Left kidney (tissue), 2 donors: ENCODE data around the gene FAM187B. TPM values are rescaled to one million over a fixed set of nuclear protein-coding genes. Genes with fewer than 3 reads are reported as not detected.

Experiments
- DNase-seq: peaks from one replicate; pipeline ENCODE4 v3.0.0-alpha.2; 2013
- polyA plus RNA-seq: library from polyadenylated mRNA; unstranded; fragments of 120-200 nt; gene quantifications from one replicate; pipeline ENCODE4 v1.2.1, GENCODE V29; 2013; ENCODE audit not compliant: insufficient read length

Gene FAM187B
- polyA plus RNA-seq, 1 donor, result not detected

GRCh38 chr19:35178701-35179100 is 49.8 kb downstream of the FAM187B start:
- no peak for DNase-seq

GRCh38 chr19:35177377-35178274 is 50.9 kb downstream of the FAM187B start:
- no peak for DNase-seq

GRCh38 chr19:35176181-35176570 is 52.4 kb downstream of the FAM187B start:
- no peak for DNase-seq

Other genes starting within 250 kb of the FAM187B start
- gene GRAMD1A, start 228.4 kb downstream of the FAM187B start, polyA plus RNA-seq, result 62.1 TPM
- gene SCN1B, start 198.3 kb downstream of the FAM187B start, polyA plus RNA-seq, result 0.96 TPM
- gene HPN, start 187.0 kb downstream of the FAM187B start, polyA plus RNA-seq, result 89.0 TPM
- 18.6 TPM for gene FXYD3, start 112.9 kb downstream of the FAM187B start, polyA plus RNA-seq
- gene LGI4, start 93.7 kb downstream of the FAM187B start, polyA plus RNA-seq, result 2.3 TPM
- 18.6 TPM for gene FXYD1, start 89.9 kb downstream of the FAM187B start, polyA plus RNA-seq
- gene FXYD7, start 85.5 kb downstream of the FAM187B start, polyA plus RNA-seq, result 0.58 TPM
- 15.0 TPM for gene FXYD5, start 74.0 kb downstream of the FAM187B start, polyA plus RNA-seq
- 46.0 TPM for gene LSR, start 20.3 kb upstream of the FAM187B start, polyA plus RNA-seq
- 174 TPM for gene USF2, start 40.2 kb upstream of the FAM187B start, polyA plus RNA-seq
- 0.53 TPM for gene HAMP, start 53.8 kb upstream of the FAM187B start, polyA plus RNA-seq
- gene MAG, start 63.4 kb upstream of the FAM187B start, polyA plus RNA-seq, result 3.5 TPM
- gene CD22, start 100.4 kb upstream of the FAM187B start, polyA plus RNA-seq, result 15.9 TPM
- gene FFAR1, start 119.2 kb upstream of the FAM187B start, polyA plus RNA-seq, result 0.33 TPM
- 0.15 TPM for gene FFAR3, start 129.7 kb upstream of the FAM187B start, polyA plus RNA-seq
- gene GPR42, start 142.3 kb upstream of the FAM187B start, polyA plus RNA-seq, result not detected
- gene FFAR2, start 219.5 kb upstream of the FAM187B start, polyA plus RNA-seq, result 0.78 TPM